ENCODE data around the gene MDH1B.
"Not testable (repeated sequence)": the region's sequence is repeated elsewhere in the genome, so short reads cannot be mapped to it uniquely, and the experiment has no call there.

MDH1B gene

GRCh38 chr2:206766057-206766930 is 1.2 kb upstream of the MDH1B start:
- no peak for DNase-seq

- no peak for DNase-seq
Measured at GRCh38 chr2:206764673-206765241, 371 bp downstream of the MDH1B start.

DNA sequence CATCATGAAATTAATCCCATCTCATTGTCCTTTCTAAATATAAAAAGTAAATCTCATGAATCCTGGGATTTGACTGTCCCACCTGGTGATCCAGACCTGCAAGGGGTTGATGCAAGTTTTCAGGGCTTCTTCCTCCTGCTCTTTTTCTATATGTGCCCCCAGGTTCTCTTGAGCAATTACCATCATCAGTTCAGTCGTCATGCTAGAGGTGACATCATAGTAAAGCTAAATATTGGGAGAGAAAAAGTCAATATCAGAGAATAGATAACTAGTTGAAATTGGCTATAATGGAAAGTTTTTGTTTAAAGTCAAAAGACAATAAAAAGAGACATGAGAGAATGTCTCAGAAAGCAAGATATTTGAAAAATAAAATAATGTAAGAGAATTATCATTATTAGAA is 8.3 kb downstream of the MDH1B start:
- no peak for DNase-seq

GRCh38 chr2:206740800-206741199 is 24.3 kb downstream of the MDH1B start:
- DNase-seq = no peak

DNA sequence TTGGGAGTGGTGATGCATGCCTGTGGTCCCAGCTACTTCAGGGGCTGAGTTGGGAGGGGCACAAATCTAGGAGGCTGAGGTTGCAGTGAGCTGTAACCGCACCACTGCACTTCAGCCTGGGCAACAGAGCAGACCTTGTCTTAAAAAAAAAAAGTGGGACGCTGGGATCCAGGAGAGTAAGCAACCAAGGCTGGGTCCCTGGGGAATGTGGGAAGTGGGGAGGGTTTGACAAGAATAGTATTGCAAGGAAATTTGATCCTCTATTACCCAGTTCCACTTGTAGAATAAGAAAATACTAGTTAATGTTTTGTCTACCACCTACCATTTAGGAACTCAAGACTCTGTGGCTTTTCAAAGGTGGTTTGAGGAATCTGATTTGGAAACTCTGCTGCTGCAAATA is 25.9 kb downstream of the MDH1B start:
- no peak for DNase-seq

DNA sequence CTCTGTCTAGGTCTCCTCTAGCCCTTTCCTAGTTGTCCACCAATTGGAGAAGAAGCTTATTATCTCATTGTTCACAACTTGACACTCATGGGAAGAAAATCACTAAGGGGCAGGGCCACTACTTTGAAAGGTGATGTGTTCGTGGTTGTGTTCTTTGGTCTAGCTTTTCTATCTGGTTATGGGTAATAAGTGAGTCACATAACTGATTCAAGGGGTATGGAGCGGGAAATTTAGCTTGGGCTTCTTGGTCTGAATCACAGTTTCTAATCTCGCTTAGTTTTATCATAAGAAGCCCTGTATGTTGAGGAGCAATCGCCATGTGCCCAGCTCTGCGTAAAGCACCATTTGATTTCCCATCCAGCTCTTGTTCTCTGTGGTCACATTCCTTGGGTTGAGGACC is 28.2 kb downstream of the MDH1B start:
- no peak for DNase-seq

DNA sequence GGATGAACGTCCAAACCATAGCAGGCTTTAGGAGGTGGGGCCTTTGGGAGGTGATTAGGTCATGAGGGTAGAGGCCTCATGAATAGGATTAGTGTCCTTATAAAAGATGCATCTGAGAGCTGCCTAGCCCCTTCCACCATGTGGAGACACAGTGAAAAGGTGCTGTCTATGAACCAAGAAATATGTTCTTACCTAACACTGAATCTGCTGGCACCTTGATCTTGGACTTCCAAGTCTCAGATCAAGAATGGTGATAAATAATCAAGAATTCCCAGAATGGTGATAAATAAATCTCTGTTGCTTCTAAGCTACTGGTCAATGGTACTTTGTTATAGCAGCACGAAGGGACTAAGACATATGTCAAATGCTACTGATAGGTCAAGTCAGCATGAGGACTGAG is 31.8 kb downstream of the MDH1B start:
- DNase-seq = no peak

GRCh38 chr2:206728277-206729199 is 36.6 kb downstream of the MDH1B start:
- no peak for DNase-seq

DNA sequence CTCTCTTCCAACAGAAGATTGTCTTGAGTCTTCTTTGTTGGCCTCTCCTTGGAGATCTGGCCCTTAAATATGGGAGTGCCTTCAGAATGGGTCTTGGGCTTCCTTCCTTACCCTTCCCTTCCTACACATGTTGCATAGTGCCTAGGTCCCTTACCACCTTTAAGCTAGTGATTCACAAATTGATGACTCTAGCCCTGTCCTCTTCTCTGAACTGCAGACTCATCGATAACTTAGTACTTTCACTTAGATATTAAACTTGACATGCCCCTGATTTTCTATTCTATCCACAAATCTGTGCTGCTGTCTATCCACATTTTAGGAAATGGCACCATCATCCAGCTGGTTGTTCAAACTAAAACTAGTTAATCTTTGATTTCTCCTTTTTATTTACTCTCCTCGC is 37.8 kb downstream of the MDH1B start:
- no peak for DNase-seq

GRCh38 chr2:206723288-206723687 is 41.8 kb downstream of the MDH1B start:
- DNase-seq = no peak

DNA sequence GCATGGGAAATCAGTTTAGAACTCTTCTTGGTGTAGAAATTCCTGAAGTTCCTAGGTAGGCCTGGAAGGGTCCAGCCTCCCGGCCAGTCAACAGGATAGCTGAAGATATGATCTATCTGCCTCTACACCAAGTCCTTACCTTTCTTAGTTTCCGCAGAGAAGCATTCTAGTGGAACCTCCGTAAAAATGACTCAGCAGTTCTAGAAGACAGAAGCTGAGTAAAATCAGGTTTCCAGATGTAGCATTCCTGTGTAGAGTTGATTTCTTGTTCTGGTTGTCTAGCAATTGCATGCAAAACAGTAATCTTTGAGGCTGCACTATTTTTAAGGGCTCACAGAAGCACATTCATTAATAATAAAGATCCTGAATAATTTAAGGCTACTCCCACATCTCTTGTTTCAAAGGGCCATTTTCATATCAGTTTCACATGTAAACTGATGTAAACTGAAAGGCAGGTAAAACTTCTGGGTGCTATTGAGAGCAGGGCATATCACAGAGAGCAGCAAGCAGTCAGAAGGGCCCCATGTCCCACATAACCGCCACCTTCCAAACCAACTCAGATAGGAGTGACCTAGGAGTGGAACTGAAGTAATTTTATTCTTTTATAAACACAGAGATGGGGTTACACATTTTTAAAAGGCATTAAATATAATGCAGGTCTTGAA is 43.7 kb downstream of the MDH1B start:
- DNase-seq = no peak

DNA sequence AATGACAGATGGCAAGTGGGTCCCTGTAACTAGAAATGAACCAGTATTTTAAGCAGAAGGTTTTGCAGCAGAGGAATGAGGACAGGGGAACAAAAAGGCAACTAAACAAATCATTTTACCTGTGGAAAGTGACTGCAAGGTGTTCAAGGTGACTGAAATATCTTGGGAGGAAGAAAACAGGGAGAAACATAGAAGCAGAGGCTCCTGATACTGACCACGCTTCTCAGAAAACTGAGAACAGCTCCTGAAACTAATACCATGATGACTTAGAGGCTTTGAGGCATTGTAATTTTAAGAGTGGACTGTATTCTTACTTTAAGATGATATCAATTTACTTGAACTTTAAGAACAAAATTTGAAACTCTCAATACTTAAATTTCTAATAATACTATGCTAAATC is 46.8 kb downstream of the MDH1B start, which contains the start of gene DYTN:
DYTN (minus strand) TSS at position 101 of the 400 bp plus-strand sequence. CDS start 117 bp downstream, outside the sequence.
- no peak for DNase-seq

DNA sequence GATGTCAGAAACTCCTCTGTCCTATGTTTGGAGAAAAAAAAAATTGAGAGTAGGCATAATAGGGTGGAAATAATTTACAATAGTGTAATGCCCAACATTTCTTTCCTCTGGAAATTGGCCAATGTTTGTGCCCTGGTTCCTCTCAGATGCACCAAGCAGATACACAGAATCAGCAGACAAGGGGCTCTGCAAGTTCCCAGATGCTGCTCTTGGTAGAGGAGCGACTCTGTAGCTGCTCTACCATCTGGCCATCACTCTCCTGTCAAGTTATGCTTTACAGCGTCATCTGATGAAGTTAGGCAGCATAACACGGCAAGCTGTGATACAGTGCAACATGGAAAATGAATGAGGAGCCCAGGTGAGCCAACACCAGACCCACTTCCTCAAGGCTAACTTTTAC is 48.5 kb downstream of the MDH1B start:
- DNase-seq = no peak

DNA sequence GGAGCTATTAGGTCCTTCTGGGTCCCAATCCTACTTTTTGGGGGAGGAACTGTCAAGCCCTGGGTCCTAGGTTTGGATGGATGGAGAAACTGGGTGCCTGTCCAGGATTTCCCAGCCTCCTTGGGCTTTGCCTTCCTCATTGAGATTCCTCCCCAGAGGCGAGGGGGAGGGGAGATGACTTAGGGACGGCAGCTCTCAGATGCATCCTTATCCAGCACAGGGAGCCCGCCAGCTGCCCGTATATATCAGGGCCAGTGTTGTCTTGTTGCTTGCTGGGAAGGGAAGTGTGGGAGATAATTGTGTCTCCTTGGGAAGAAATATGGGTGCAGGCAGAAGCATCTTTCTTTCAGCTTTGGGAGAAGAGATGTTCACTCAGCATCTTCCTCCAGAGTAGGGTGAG is 49.9 kb downstream of the MDH1B start:
- not testable (repeated sequence) for DNase-seq

GRCh38 chr2:206713746-206714145 is 51.4 kb downstream of the MDH1B start:
- DNase-seq = no peak

DNA sequence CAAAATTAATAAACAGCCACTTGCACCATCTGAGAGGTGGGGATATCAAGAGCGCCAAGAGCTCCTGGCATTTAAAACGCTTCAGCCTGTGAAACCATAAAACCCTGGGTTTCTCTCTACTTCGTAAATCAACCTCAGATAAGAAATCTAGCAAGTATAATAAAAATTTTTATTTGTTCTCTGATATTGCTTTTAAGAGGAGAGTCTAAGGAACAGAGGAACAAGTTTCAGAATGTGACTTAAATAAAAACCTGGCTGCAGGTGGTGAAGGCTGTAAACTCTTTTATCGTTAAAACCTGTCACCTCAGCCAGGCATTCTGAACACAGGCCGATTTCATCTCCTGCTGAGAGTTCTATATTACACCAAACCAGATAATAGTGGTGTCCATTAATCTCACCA is 56.8 kb downstream of the MDH1B start:
- DNase-seq = no peak

GRCh38 chr2:206707164-206707701 is 57.9 kb downstream of the MDH1B start:
- DNase-seq = no peak

GRCh38 chr2:206701952-206702605 is 63.0 kb downstream of the MDH1B start:
- no peak for DNase-seq

DNA sequence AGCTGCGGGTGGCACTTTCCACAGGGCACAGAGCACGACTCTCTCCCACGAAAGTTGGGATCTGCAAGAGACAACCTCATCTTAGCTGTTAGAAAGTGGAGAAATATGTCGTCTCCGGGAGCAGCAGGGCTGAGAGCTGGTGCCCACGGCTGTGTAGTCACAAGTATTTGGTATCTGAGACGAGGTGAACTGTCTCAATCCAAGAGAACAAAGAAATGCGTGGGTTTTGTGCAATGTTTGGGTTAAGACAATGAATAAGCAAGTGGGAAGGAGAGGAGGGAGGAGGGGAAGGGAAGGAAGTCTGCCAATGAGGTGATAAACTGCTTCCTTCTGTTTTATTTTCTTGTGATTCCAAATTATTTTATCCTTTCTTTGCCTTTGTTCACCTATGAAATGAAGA is 65.0 kb downstream of the MDH1B start:
- no peak for DNase-seq

DNA sequence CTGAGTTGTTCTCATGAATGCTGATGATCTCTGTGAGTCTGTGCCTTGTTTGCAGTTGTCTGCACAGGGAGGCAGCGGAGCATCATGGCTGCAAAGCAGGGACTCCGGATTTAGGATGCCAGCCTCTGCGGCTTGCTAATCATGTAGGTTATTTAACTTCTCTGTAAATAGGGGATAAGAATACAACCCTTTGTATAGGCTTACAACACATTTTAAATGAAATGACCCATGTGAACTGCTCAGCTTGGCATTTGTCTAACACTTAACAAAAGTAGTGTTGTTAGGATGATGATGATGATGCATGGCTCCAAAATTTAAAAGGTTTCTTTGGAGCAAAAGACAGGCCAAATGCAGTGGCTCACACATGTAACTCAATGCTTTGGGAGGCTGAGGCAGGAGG is 66.3 kb downstream of the MDH1B start:
- no peak for DNase-seq

- no peak for DNase-seq
Measured at GRCh38 chr2:206696910-206697309, 68.2 kb downstream of the MDH1B start.

Measured in activated CD4-positive, CD25-positive, alpha-beta regulatory T cell treated with anti-CD3 and anti-CD28 coated beads, Interleukin-2, amount 50 U/mL, for 72 hours (primary cell).